Astrocyte of the spinal cord (primary cell): ENCODE data around the gene HMCN1.

Source experiments
- DNase-seq: peaks from one replicate; pipeline ENCODE4 v3.0.0; 2011; ENCODE audit warnings: low read depth, low spot score
- H3K4me3 ChIP-seq: 2 replicates; pipeline ENCODE4 v1.5.1; 2011; ENCODE audit warnings: low read depth, mild to moderate bottlenecking, low read length, moderate library complexity
- in situ Hi-C: cut with HindIII; loops from 2 replicates; pipeline ENCODE4 v1.10.0; 2017; ENCODE audit warnings: low sequenced_read_pairs
- TF ChIP-seq, protein P1 (sequence below): IDR thresholded peaks from 2 replicates; pipeline ENCODE4 v1.5.1; 2012; ENCODE audit warnings: low read depth, mild to moderate bottlenecking, low read length, inconsistent platforms

The HMCN1 gene

DNA sequence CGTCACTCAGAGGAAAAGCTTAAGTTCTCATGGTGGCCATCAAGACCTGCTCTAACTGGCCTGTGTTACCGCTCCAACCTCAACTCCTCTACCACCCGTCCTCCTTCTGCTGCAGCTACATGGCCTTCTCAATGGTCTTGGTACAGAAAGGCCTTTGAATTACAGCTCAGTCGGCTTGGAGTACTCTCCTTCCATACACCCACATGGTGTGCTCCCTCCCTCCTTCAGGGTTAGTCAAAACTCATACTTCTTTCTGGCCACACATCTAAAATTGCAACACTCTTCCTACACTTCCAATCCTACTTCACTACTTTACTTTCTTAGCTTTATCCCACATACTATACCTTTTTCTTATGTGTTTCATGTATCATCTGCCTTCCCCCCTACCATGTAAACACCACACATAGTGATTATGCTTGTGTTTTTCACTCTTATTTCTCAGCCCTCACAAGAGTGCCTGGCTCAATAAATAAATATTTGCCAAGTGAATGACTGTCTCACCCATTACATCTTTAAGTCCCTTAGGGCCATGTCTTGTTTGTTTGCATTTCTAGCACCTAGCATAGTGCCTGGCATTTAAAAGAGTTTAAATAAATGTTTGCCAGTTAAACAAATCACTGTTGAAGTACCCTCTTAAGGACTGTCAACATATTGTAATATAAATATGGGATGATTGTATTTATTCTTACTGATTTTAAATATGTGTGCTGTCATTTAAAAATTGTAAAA lies 37.6 kb upstream of the HMCN1 start:
- in situ Hi-C loops: no loop called here
- TF ChIP-seq, protein P1, sequence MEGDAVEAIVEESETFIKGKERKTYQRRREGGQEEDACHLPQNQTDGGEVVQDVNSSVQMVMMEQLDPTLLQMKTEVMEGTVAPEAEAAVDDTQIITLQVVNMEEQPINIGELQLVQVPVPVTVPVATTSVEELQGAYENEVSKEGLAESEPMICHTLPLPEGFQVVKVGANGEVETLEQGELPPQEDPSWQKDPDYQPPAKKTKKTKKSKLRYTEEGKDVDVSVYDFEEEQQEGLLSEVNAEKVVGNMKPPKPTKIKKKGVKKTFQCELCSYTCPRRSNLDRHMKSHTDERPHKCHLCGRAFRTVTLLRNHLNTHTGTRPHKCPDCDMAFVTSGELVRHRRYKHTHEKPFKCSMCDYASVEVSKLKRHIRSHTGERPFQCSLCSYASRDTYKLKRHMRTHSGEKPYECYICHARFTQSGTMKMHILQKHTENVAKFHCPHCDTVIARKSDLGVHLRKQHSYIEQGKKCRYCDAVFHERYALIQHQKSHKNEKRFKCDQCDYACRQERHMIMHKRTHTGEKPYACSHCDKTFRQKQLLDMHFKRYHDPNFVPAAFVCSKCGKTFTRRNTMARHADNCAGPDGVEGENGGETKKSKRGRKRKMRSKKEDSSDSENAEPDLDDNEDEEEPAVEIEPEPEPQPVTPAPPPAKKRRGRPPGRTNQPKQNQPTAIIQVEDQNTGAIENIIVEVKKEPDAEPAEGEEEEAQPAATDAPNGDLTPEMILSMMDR: no peak
- no peak overlapping the region for H3K4me3 ChIP-seq
- DNase-seq: no peak

DNA sequence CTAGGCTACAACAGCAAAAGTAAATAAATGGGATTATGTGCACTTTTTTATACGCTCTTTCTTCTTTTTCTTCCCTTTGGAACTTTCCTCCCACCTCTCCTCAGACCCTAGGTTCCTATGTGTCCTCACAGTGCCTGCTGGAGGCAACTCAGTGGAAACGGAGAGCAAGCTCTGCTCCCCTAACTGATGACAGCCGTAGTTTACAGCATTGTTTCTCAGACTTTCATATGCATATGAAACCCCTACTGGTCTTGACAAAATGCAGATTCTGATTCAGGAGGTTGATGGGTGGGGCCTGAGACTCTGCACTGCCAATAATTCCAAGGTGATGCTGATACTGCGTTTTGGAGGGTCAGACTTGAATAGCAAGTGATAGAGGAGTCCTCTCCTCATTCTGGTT lies 34.3 kb upstream of the HMCN1 start:
- H3K4me3 ChIP-seq: no peak overlapping the region
- no peak for DNase-seq
- in situ Hi-C loops: no loop called here
- TF ChIP-seq, protein P1: no peak

DNA sequence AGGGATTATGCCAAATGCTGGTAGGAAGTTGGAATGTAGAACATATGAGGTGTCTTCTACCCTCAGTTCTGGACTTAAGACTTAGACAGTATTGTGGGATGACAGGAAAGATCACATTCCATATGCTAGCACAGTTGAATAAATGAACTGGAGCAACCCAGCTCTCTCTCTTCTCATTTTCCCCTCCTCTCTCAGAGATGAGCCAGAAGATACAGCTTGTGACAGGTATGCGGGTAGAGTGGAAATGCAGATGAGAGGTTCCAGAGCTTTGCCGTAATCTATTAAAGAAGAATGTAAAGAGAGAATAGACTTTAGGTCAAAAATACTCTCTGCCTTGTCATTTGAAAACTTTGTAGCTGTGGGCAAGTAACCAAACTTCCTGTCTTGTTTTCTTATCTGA lies 32.5 kb upstream of the HMCN1 start:
- TF ChIP-seq, protein P1: no peak
- in situ Hi-C loops: no loop called here
- no peak for DNase-seq

DNA sequence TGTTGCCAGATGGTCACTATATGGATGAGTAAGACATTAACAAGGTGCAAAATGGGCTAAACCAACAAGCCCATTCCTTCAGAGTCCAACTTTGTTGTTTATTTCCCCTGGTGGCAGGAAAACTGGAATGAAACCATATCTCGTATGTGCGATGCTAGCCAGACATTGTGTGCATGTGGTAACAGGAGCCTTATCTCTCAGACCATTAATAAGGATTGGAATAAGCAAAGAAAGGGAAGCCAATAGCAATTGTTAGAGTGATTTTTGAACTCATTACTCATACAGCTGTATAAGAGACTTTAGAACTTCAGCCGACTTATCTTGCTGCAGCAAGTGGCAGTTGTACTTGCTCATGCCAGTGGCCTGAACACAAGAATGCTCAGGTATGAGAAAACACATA lies 30.0 kb upstream of the HMCN1 start:
- in situ Hi-C loops: no loop called here
- TF ChIP-seq, protein P1: no peak
- no peak for DNase-seq
- H3K4me3 ChIP-seq: no peak overlapping the region

More for the DNA sequence above, 32.5 kb upstream of the HMCN1 start:
- no peak overlapping the region for H3K4me3 ChIP-seq

DNA sequence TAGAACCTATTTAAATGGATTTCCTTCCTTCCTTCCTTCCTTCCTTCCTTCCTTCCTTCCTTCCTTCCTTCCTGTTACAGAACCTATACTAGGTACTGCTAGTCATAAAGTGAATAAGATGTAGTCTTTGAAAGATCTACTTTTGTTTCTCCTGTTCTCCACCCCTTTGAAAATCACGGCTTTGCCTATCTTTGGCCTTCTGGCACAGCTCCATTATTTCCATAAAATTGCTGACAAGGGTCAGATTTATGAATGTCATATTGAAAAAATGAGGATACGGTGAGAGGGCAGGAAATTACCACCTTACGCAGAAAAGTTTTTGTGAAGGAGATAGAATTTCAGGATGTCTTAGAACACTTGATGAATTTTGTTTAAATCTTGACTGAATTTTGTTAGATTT lies 18.1 kb upstream of the HMCN1 start:
- TF ChIP-seq, protein P1: no peak
- H3K4me3 ChIP-seq: no peak overlapping the region
- DNase-seq: no peak
- in situ Hi-C loops: no loop called here

DNA sequence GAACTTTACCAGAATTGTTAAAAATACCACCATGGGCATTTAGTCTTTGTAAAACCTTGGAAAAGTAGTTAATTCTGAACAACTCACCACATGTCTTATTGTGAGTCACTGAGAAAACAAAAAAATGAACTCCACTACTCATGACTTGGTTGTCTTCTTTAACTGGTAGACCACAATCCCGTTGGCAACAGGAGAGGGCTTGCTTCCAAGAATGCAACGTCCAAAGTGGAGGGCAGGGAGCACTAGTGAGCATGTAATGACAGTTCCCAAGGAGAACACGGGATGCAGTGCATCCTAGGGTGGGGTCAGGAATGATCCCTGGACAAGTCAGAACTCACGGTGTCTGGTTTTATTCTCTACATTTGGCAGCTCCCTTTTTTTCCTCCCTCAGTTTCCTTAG lies 15.2 kb upstream of the HMCN1 start:
- TF ChIP-seq, protein P1: peak; percentile 52
- in situ Hi-C loops: no loop called here

More for the DNA sequence above, 15.2 kb upstream of the HMCN1 start:
- no peak overlapping the region for H3K4me3 ChIP-seq
- DNase-seq: peak; percentile 96
